GM23338 (cell line): Measurements from ENCODE around the gene E4F1. TPM values are rescaled to one million over a fixed set of nuclear protein-coding genes. Genes with fewer than 3 reads are reported as not detected.

Experiments used
- ATAC-seq: fragments of 200-7000 bp; cut with Tn5 transposase; 3 replicates; pipeline ENCODE4 v1.9.1; 2020
- DNase-seq: peaks from one replicate; pipeline ENCODE4 v3.0.0-alpha.2; 2015; ENCODE audit warnings: low spot score
- H2AFZ ChIP-seq: fragments of 200-600 bp; sonication (generic); 2 replicates; pipeline ENCODE4 v1.8.0; 2016; ENCODE audit warnings: antibody characterized with exemption, mild to moderate bottlenecking, moderate library complexity
- H3F3A ChIP-seq: fragments of 200-600 bp; sonication (generic); replicated peaks from 2 replicates; pipeline ENCODE4 v1.8.0; 2017; ENCODE audit warnings: antibody characterized with exemption, mixed run types, low read depth
- H3K27ac ChIP-seq: fragments of 200-600 bp; sonication (generic); 2 replicates; pipeline ENCODE4 v1.6.1; 2016; ENCODE audit warnings: low read depth
- H3K27me3 ChIP-seq: fragments of 200-600 bp; sonication (generic); 2 replicates; pipeline ENCODE4 v1.8.0; 2016; ENCODE audit warnings: mild to moderate bottlenecking, mixed run types, moderate library complexity; ENCODE audit not compliant: insufficient read depth
- H3K36me3 ChIP-seq: fragments of 200-600 bp; sonication (generic); 2 replicates; pipeline ENCODE4 v1.8.0; 2016; ENCODE audit warnings: mild to moderate bottlenecking; ENCODE audit not compliant: insufficient read depth
- H3K4me1 ChIP-seq: fragments of 200-600 bp; sonication (generic); 2 replicates; pipeline ENCODE4 v1.8.0; 2016; ENCODE audit warnings: mild to moderate bottlenecking, moderate library complexity; ENCODE audit not compliant: insufficient read depth
- H3K4me2 ChIP-seq: fragments of 200-600 bp; sonication (generic); 2 replicates; pipeline ENCODE4 v1.7.1; 2017; ENCODE audit warnings: mixed run types
- H3K4me3 ChIP-seq: fragments of 200-600 bp; sonication (generic); 2 replicates; pipeline ENCODE4 v1.6.1; 2016; ENCODE audit warnings: mixed run types
- H3K79me2 ChIP-seq: fragments of 200-600 bp; sonication (generic); replicated peaks from 2 replicates; pipeline ENCODE4 v1.8.0; 2017; ENCODE audit warnings: mild to moderate bottlenecking; ENCODE audit not compliant: insufficient read depth
- H3K9me2 ChIP-seq: fragments of 200-600 bp; sonication (generic); 2 replicates; pipeline ENCODE4 v1.8.0; 2017; ENCODE audit not compliant: insufficient read depth
- H4K20me1 ChIP-seq: fragments of 200-600 bp; sonication (generic); replicated peaks from 2 replicates; pipeline ENCODE4 v1.8.0; 2017; ENCODE audit warnings: mild to moderate bottlenecking; ENCODE audit not compliant: insufficient read depth
- H3K27ac Mint-ChIP-seq: 2 replicates; pipeline ENCODE4 v1.8.0; 2020; ENCODE audit warnings: inconsistent platforms, mild to moderate bottlenecking, moderate library complexity, mixed read lengths
- H3K27me3 Mint-ChIP-seq: 3 replicates; pipeline ENCODE4 v1.8.0; 2022; ENCODE audit warnings: low read depth, mild to moderate bottlenecking, moderate library complexity, mixed read lengths, inconsistent platforms; ENCODE audit not compliant: insufficient read depth, poor library complexity
- H3K36me3 Mint-ChIP-seq: 3 replicates; pipeline ENCODE4 v1.8.0; 2021; ENCODE audit warnings: low read depth, mild to moderate bottlenecking, inconsistent platforms, moderate library complexity, mixed read lengths
- H3K4me1 Mint-ChIP-seq: 3 replicates; pipeline ENCODE4 v1.8.0; 2020; ENCODE audit warnings: mild to moderate bottlenecking, inconsistent platforms, mixed read lengths
- H3K4me3 Mint-ChIP-seq: 3 replicates; pipeline ENCODE4 v1.8.0; 2021; ENCODE audit warnings: moderate library complexity, mild to moderate bottlenecking, inconsistent platforms, mixed read lengths
- H3K9me3 Mint-ChIP-seq: 3 replicates; pipeline ENCODE4 v1.8.0; 2020; ENCODE audit warnings: moderate library complexity, mild to moderate bottlenecking, inconsistent platforms, mixed read lengths
- CREB1 ChIP-seq: fragments of 250-450 bp; sonication (Bioruptor Pico); IDR thresholded peaks from 2 replicates; pipeline ENCODE4 v1.5.0; 2020; ENCODE audit warnings: low read depth, mild to moderate bottlenecking, moderate library complexity
- EZH2 ChIP-seq: fragments of 200-600 bp; sonication (generic); IDR thresholded peaks from one replicate; pipeline ENCODE4 v1.8.0; 2017; ENCODE audit warnings: antibody characterized with exemption, mild to moderate bottlenecking, low read depth; ENCODE audit not compliant: unreplicated experiment
- JUNB ChIP-seq: IDR thresholded peaks from one replicate; pipeline ENCODE4 v1.6.1; 2016; ENCODE audit warnings: antibody characterized with exemption; ENCODE audit not compliant: unreplicated experiment
- ZNF114 ChIP-seq: fragments of 250-450 bp; sonication (Bioruptor Pico); IDR thresholded peaks from 2 replicates; pipeline ENCODE4 v1.5.0; 2020; ENCODE audit warnings: mild to moderate bottlenecking, moderate library complexity
- ZNF462 ChIP-seq: fragments of 250-450 bp; sonication (Bioruptor Pico); IDR thresholded peaks from 2 replicates; pipeline ENCODE4 v1.5.0; 2020; ENCODE audit warnings: mild to moderate bottlenecking, moderate library complexity
- polyA plus RNA-seq: library from polyadenylated mRNA; unstranded; fragments of >200 nt; fragmentation: Nextera tagmentation; extraction: Ambion mirVana; gene quantifications from 2 replicates; pipeline ENCODE4 v1.2.1, GENCODE V29; 2016
- total RNA-seq: library from RNA; depleted of rRNA; stranded (reverse); fragments of >200 nt; shearing (Covaris generic); gene quantifications from 2 replicates; pipeline ENCODE4 v1.2.3, GENCODE V29; 2014

E4F1 gene
- total and polyA plus RNA-seq, 2 experiments from 2014 or later, result 22.6 to 45.5 TPM

GRCh38 chr16:2180461-2180860, 42.9 kb upstream of the E4F1 start:
- no peak overlapping the region for H3K27ac Mint-ChIP-seq
- no peak for DNase-seq
- Histone ChIP-seq H3K4me1 (no peaks in the 10 kb centered on the region), H3K79me2 (no peaks in the 10 kb centered on the region), H3K36me3 (no peaks in the 10 kb centered on the region), H3K4me3 (no peak overlapping the region), H3K9me2 (no peaks in the 10 kb centered on the region), H3K27me3 (no peaks in the 10 kb centered on the region), H3K27ac (no peak overlapping the region), H2AFZ (no peak overlapping the region), H3F3A (0 out of 2 replicates have a peak, but pooled peaks cover 18% of the 10 kb centered on the region), H4K20me1 (no peaks in the 10 kb centered on the region; the same call in 1 of the 2 replicates), H3K4me2 (no peak overlapping the region)
- H3K4me3 Mint-ChIP-seq, result no peak overlapping the region
- peaks cover 12% of the 10 kb centered on the region for H3K36me3 Mint-ChIP-seq
- no peak for TF ChIP-seq ZNF462 (CRISPR knock-in tag)
- no peak for TF ChIP-seq JUNB
- no peak for TF ChIP-seq EZH2
- no peak for TF ChIP-seq CREB1 (CRISPR knock-in tag)
- no peak for TF ChIP-seq ZNF114 (CRISPR knock-in tag)
- ATAC-seq, result peak; percentile 3; the same call in 2 of the 3 replicates
- H3K9me3 Mint-ChIP-seq, result no peaks in the 10 kb centered on the region
- H3K4me1 Mint-ChIP-seq, result peaks cover 6% of the 10 kb centered on the region
- peaks cover 20% of the 10 kb centered on the region for H3K27me3 Mint-ChIP-seq
